ENCODE results near the gene SH3D19. TPM values are rescaled to one million over a fixed set of nuclear protein-coding genes. Genes with fewer than 3 reads are reported as not detected.
"Not testable (repeated sequence)": the region's sequence is repeated elsewhere in the genome, so short reads cannot be mapped to it uniquely, and the experiment has no call there.

SH3D19 gene
- total RNA-seq, 1 donor from 2014 or later = not detected

- intact Hi-C loops (cut with micrococcal nuclease) = no loop called here
Measured at GRCh38 chr4:151323667-151324066, 1.7 kb downstream of the SH3D19 start.

- intact Hi-C loops (cut with micrococcal nuclease) = no loop called here
Measured at GRCh38 chr4:151322570-151322969, 2.8 kb downstream of the SH3D19 start.

- intact Hi-C loops (cut with micrococcal nuclease) = not testable (repeated sequence)
Measured at GRCh38 chr4:151322161-151322560, 3.2 kb downstream of the SH3D19 start.

GRCh38 chr4:151321586-151321985 is 3.8 kb downstream of the SH3D19 start:
- intact Hi-C loops (cut with micrococcal nuclease) = no loop called here

GRCh38 chr4:151319490-151319889 is 5.9 kb downstream of the SH3D19 start:
- intact Hi-C loops (cut with micrococcal nuclease) = no loop called here

GRCh38 chr4:151318307-151319006 is 6.9 kb downstream of the SH3D19 start:
- intact Hi-C loops (cut with micrococcal nuclease) = no loop called here

- intact Hi-C loops (cut with micrococcal nuclease) = no loop called here
Measured at GRCh38 chr4:151316645-151317044, 8.8 kb downstream of the SH3D19 start.

- intact Hi-C loops (cut with micrococcal nuclease) = no loop called here
Measured at GRCh38 chr4:151315212-151315886, 10.1 kb downstream of the SH3D19 start.

- intact Hi-C loops (cut with micrococcal nuclease) = no loop called here
Measured at GRCh38 chr4:151314479-151314878, 10.9 kb downstream of the SH3D19 start.

GRCh38 chr4:151314010-151314355 is 11.4 kb downstream of the SH3D19 start:
- intact Hi-C loops (cut with micrococcal nuclease) = no loop called here

- intact Hi-C loops (cut with micrococcal nuclease) = no loop called here
Measured at GRCh38 chr4:151313306-151314009, 11.9 kb downstream of the SH3D19 start.

GRCh38 chr4:151310124-151310728 is 15.2 kb downstream of the SH3D19 start:
- intact Hi-C loops (cut with micrococcal nuclease) = no loop called here

GRCh38 chr4:151304755-151305154 is 20.6 kb downstream of the SH3D19 start:
- intact Hi-C loops (cut with micrococcal nuclease) = no loop called here

- intact Hi-C loops (cut with micrococcal nuclease) = no loop called here
Measured at GRCh38 chr4:151304226-151304625, 21.2 kb downstream of the SH3D19 start.

GRCh38 chr4:151302432-151302831 is 23.0 kb downstream of the SH3D19 start:
- intact Hi-C loops (cut with micrococcal nuclease) = no loop called here

- intact Hi-C loops (cut with micrococcal nuclease) = no loop called here
Measured at GRCh38 chr4:151297170-151297569, 28.2 kb downstream of the SH3D19 start.

- intact Hi-C loops (cut with micrococcal nuclease) = no loop called here
Measured at GRCh38 chr4:151296227-151296626, 29.2 kb downstream of the SH3D19 start.

GRCh38 chr4:151294833-151295496 is 30.4 kb downstream of the SH3D19 start:
- intact Hi-C loops (cut with micrococcal nuclease) = no loop called here

- intact Hi-C loops (cut with micrococcal nuclease) = no loop called here
Measured at GRCh38 chr4:151292038-151292437, 33.4 kb downstream of the SH3D19 start.

GRCh38 chr4:151291485-151291884 is 33.9 kb downstream of the SH3D19 start:
- intact Hi-C loops (cut with micrococcal nuclease) = no loop called here

- intact Hi-C loops (cut with micrococcal nuclease) = no loop called here
Measured at GRCh38 chr4:151287409-151287808, 38.0 kb downstream of the SH3D19 start.

Measured in T-helper 2 cell treated with Interferon-gamma antibody and Interleukin-4, amounts not matched to agents 100 ng/mL and 5 ng/mL, for 36 hours (primary cell).